ENCODE measurements around the gene BRD3. TPM values are rescaled to one million over a fixed set of nuclear protein-coding genes. Genes with fewer than 3 reads are reported as not detected.

Gene BRD3
- polyA plus RNA-seq, 3 donors = 16.4 to 18.2 (median 17.1) TPM

DNA sequence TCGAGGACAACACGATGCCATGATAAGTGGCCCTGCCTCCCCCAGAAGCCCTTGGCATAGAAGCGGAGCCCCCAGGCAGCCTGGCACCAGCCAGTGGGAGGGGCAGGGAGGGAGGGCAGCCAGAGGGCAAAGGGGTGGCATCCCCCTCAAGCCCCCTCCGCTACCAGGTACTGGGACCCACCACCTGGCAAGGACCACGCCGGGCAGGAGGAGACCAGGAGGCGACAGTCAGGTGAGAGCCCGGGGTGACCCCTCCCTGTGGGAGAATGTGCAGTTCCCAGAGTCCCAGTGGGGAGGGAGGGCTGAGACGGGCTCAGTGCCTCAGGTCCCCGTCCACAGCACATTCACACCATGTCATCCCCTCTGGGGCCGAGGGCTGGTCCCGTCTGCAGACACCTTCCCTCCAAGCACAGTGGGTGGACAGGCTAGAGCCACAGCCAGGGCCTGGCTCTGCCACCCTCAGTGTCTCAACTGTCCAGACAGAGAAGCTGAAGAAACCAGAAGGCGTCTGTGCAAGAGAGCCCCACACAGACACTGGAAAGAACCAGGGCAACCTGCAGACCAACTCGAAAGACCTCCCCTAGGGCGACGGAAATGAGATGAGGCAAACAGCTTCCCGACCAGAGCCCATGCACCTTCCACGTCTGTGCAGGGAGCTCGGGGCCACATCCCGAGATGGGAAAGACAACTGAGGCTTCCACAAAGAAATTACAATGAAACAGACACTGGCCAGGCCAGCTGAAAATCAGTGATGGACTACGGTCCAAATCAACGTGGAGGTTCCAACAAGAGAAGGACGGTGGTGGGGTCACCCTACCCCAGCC lies 11.1 kb downstream of the BRD3 start:
- no peaks in the 10 kb centered on the region for H3K27me3 ChIP-seq (ENCODE audit: control insufficient read depth in 2 of 2, insufficient read depth in 2 of 2, low read length in 2 of 2)
- no peak overlapping the region for H3K4me2 ChIP-seq (replicated peaks; ENCODE audit: extremely low read depth, low read length, poor library complexity, severe bottlenecking)
- Mint-ChIP-seq H3K4me3 (no peak overlapping the region), H3K27me3 (ENCODE audit: low read depth in 3 of 3) (peaks cover 0 to 5% (median 1%) of the 10 kb centered on the region in 3 donors), H3K4me1 (peaks cover 60% of the 10 kb centered on the region), H3K36me3 (peaks cover 29 to 45% of the 10 kb centered on the region in 2 donors), H3K9me3 (no peaks in the 10 kb centered on the region), H3K27ac (no peak overlapping the region)
- H4K20me1 ChIP-seq (ENCODE audit: insufficient read depth, low read length) = peaks cover 98% of the 10 kb centered on the region
- TF ChIP-seq, protein P1, sequence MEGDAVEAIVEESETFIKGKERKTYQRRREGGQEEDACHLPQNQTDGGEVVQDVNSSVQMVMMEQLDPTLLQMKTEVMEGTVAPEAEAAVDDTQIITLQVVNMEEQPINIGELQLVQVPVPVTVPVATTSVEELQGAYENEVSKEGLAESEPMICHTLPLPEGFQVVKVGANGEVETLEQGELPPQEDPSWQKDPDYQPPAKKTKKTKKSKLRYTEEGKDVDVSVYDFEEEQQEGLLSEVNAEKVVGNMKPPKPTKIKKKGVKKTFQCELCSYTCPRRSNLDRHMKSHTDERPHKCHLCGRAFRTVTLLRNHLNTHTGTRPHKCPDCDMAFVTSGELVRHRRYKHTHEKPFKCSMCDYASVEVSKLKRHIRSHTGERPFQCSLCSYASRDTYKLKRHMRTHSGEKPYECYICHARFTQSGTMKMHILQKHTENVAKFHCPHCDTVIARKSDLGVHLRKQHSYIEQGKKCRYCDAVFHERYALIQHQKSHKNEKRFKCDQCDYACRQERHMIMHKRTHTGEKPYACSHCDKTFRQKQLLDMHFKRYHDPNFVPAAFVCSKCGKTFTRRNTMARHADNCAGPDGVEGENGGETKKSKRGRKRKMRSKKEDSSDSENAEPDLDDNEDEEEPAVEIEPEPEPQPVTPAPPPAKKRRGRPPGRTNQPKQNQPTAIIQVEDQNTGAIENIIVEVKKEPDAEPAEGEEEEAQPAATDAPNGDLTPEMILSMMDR (IDR thresholded peaks at IDR 0.05) = no peak
- peaks cover 20 to 42% of the 10 kb centered on the region in 2 donors for H3K36me3 ChIP-seq (replicated peaks in 1 of 2; ENCODE audit: control insufficient read depth in 1 of 2, insufficient read depth in 2 of 2, low read length in 2 of 2)
- intact Hi-C loops (cut with micrococcal nuclease) = loop anchor here in 1 of 2 donors (10.0 kb wide), 1 partner anchor 878 kb away; no protein-coding TSS in a partner anchor
- no peaks in the 10 kb centered on the region for H3K9me3 ChIP-seq (replicated peaks in 1 of 2; ENCODE audit: control insufficient read depth in 1 of 2, insufficient read depth in 1 of 2, low read length in 2 of 2)
- no peak overlapping the region for H3K4me3 ChIP-seq (replicated peaks in 1 of 3; ENCODE audit: low read depth in 2 of 3, low read length in 3 of 3)
- no peak overlapping the region for H3K9ac ChIP-seq (ENCODE audit: insufficient read depth, low read length, poor library complexity, severe bottlenecking)
- no peak overlapping the region for H3K27ac ChIP-seq (ENCODE audit: low read depth in 1 of 2, low read length in 2 of 2)
- peaks cover 82% of the 10 kb centered on the region for H3K79me2 ChIP-seq (ENCODE audit: insufficient read depth, low read length)
- DNase-seq = no peak
- H3K4me1 ChIP-seq (ENCODE audit: control insufficient read depth in 1 of 2, insufficient read depth in 2 of 2, low read length in 2 of 2) = peaks cover 53 to 60% of the 10 kb centered on the region in 2 donors
- H2AFZ ChIP-seq (ENCODE audit: insufficient read depth, low read depth, low read length, poor library complexity, severe bottlenecking) = no peak overlapping the region
- 89% methylated on average over 17 of the region's 23 CpGs for WGBS (ENCODE audit: insufficient coverage)

DNA sequence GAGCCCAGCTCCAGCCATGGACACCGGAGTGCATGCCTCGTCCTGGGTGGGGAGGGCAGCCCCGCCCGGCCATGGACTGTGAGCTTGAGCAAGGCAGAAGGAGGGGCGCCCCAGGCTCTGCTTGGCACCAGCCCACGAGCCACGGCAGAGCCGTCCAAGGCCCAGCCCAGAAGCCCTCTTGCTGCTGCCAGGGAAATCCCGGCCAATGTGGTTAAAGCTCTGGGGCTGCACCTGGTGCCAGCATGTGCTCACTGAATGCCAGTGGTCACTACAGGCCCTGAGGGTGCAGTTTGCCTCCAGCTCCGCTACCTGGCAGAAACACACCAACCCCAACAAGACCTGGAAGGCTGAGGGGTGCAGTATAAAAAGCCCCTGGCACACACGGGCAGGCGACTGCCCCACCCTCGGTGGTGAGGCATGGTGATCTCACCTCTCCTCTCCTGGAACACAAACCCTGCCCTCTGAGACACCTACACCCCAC lies 11.8 kb downstream of the BRD3 start:
- no peaks in the 10 kb centered on the region for H3K9me3 Mint-ChIP-seq
- Histone ChIP-seq H2AFZ (ENCODE audit: insufficient read depth, low read depth, low read length, poor library complexity, severe bottlenecking) (no peak overlapping the region), H3K9ac (ENCODE audit: insufficient read depth, low read length, poor library complexity, severe bottlenecking) (no peak overlapping the region), H3K36me3 (replicated peaks in 1 of 2; ENCODE audit: control insufficient read depth in 1 of 2, insufficient read depth in 2 of 2, low read length in 2 of 2) (peaks cover 27 to 48% of the 10 kb centered on the region in 2 donors), H3K79me2 (ENCODE audit: insufficient read depth, low read length) (peaks cover 75% of the 10 kb centered on the region), H4K20me1 (ENCODE audit: insufficient read depth, low read length) (peaks cover 97% of the 10 kb centered on the region), H3K4me2 (replicated peaks; ENCODE audit: extremely low read depth, low read length, poor library complexity, severe bottlenecking) (no peak overlapping the region), H3K4me1 (ENCODE audit: control insufficient read depth in 1 of 2, insufficient read depth in 2 of 2, low read length in 2 of 2) (peaks cover 47 to 54% of the 10 kb centered on the region in 2 donors), H3K9me3 (replicated peaks in 1 of 2; ENCODE audit: control insufficient read depth in 1 of 2, insufficient read depth in 1 of 2, low read length in 2 of 2) (no peaks in the 10 kb centered on the region), H3K27ac (ENCODE audit: low read depth in 1 of 2, low read length in 2 of 2) (no peak overlapping the region), H3K4me3 (replicated peaks in 1 of 3; ENCODE audit: low read depth in 2 of 3, low read length in 3 of 3) (no peak overlapping the region), H3K27me3 (ENCODE audit: control insufficient read depth in 2 of 2, insufficient read depth in 2 of 2, low read length in 2 of 2) (no peaks in the 10 kb centered on the region)
- intact Hi-C loops (cut with micrococcal nuclease) = loop anchor here in 1 of 2 donors (10.0 kb wide), 1 partner anchor 879 kb away; no protein-coding TSS in a partner anchor
- H3K27me3 Mint-ChIP-seq (ENCODE audit: low read depth in 3 of 3) = peaks cover 0 to 5% (median 1%) of the 10 kb centered on the region in 3 donors
- H3K4me1 Mint-ChIP-seq = peaks cover 53% of the 10 kb centered on the region
- peaks cover 35 to 52% of the 10 kb centered on the region in 2 donors for H3K36me3 Mint-ChIP-seq
- DNase-seq = no peak
- TF ChIP-seq, protein P1 (IDR thresholded peaks at IDR 0.05) = no peak
- no peak overlapping the region for H3K4me3 Mint-ChIP-seq
- peak overlapping the region in 1 of 7 donors; percentile 26 for H3K27ac Mint-ChIP-seq
- WGBS (ENCODE audit: insufficient coverage) = 48% methylated on average over 13 of the region's 13 CpGs
